B cell (primary cell): ENCODE measurements around the gene SCGB2B2.

Experiments used
- CTCF ChIP-seq: fragments of 200-600 bp; IDR thresholded peaks from one replicate; pipeline ENCODE4 v1.8.0; 2022; ENCODE audit warnings: antibody characterized with exemption, mild to moderate bottlenecking
- EZH2 ChIP-seq: IDR thresholded peaks from 2 replicates; pipeline ENCODE4 v1.6.1; 2012; ENCODE audit warnings: borderline replicate concordance, low read depth, mild to moderate bottlenecking, moderate library complexity, low read length; ENCODE audit not compliant: insufficient read depth, poor library complexity, severe bottlenecking

- TF ChIP-seq CTCF (no peak), EZH2 (no peak)
Measured at GRCh38 chr19:34664168-34664567, 12.8 kb downstream of the SCGB2B2 start.
